DOHH2 (cell line): ENCODE measurements around the gene IL1RN.

Experiments
- EZH2phosphoT487 ChIP-seq: fragments of 200-600 bp; sonication (generic); IDR thresholded peaks from 2 replicates; pipeline ENCODE4 v1.6.1; 2017; ENCODE audit warnings: borderline replicate concordance, mild to moderate bottlenecking, antibody characterized with exemption, low read length, moderate library complexity, mixed read lengths
- TF ChIP-seq, protein P1 (sequence below): fragments of 200-600 bp; sonication (generic); IDR thresholded peaks from one replicate; pipeline ENCODE4 v1.5.1; 2014; ENCODE audit warnings: antibody characterized with exemption, mild to moderate bottlenecking, low read depth, low read length; ENCODE audit not compliant: poor library complexity, severe bottlenecking

DNA sequence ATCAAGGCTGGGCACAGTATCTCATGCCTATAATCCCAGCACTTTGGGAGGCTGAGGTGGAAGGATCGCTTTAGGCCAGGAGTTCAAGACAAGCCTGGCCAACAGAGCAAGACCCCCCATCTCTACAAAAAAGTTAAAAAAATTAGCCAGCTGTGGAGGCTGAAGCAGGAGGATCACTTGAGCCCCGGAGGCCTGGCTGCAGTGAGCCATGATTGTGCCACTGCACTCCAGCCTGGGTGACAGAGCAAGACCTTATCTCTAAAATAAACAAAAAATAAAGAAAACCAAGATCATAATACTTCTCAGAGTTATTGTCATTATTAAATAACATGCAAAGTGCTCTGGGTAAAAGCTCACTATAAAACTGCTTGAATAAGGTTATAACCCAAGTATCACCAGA, 14.9 kb downstream of the IL1RN start:
- TF ChIP-seq, protein P1, sequence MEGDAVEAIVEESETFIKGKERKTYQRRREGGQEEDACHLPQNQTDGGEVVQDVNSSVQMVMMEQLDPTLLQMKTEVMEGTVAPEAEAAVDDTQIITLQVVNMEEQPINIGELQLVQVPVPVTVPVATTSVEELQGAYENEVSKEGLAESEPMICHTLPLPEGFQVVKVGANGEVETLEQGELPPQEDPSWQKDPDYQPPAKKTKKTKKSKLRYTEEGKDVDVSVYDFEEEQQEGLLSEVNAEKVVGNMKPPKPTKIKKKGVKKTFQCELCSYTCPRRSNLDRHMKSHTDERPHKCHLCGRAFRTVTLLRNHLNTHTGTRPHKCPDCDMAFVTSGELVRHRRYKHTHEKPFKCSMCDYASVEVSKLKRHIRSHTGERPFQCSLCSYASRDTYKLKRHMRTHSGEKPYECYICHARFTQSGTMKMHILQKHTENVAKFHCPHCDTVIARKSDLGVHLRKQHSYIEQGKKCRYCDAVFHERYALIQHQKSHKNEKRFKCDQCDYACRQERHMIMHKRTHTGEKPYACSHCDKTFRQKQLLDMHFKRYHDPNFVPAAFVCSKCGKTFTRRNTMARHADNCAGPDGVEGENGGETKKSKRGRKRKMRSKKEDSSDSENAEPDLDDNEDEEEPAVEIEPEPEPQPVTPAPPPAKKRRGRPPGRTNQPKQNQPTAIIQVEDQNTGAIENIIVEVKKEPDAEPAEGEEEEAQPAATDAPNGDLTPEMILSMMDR: no peak
- no peak for TF ChIP-seq EZH2phosphoT487
